ENCODE results near the gene UCMA.

Gene UCMA

GRCh38 chr10:13184730-13185514, 49.3 kb downstream of the UCMA start:
- no peak for DNase-seq

GRCh38 chr10:13184276-13184675, 49.9 kb downstream of the UCMA start:
- DNase-seq = no peak

GRCh38 chr10:13183625-13184024, 50.5 kb downstream of the UCMA start:
- no peak for DNase-seq

- DNase-seq = no peak
These were observed 51.8 kb downstream of the UCMA start for GRCh38 chr10:13182424-13182823.

- no peak for DNase-seq
These were observed 53.4 kb downstream of the UCMA start for GRCh38 chr10:13180788-13181187.

GRCh38 chr10:13173616-13174015, 60.6 kb downstream of the UCMA start:
- DNase-seq = no peak
